ENCODE data around the gene EIF3L. TPM values are rescaled to one million over a fixed set of nuclear protein-coding genes. Genes with fewer than 3 reads are reported as not detected.

The EIF3L gene
- total RNA-seq, 6 donors from 2014 or later, result 130 to 418 (median 248) TPM

DNA sequence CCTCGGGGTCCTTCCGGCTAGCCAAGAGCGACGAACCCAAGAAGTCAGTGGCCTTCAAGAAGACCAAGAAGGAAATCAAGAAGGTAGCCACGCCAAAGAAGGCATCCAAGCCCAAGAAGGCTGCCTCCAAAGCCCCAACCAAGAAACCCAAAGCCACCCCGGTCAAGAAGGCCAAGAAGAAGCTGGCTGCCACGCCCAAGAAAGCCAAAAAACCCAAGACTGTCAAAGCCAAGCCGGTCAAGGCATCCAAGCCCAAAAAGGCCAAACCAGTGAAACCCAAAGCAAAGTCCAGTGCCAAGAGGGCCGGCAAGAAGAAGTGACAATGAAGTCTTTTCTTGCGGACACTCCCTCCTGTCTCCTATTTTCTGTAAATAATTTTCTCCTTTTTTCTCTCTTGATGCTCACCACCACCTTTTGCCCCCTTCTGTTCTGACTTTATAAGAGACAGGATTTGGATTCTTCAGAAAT is 43.4 kb upstream of the EIF3L start:
- no peak for DNase-seq
- WGBS, 2 donors, result 33 to 38% methylated on average over 10 of the region's 10 CpGs

DNA sequence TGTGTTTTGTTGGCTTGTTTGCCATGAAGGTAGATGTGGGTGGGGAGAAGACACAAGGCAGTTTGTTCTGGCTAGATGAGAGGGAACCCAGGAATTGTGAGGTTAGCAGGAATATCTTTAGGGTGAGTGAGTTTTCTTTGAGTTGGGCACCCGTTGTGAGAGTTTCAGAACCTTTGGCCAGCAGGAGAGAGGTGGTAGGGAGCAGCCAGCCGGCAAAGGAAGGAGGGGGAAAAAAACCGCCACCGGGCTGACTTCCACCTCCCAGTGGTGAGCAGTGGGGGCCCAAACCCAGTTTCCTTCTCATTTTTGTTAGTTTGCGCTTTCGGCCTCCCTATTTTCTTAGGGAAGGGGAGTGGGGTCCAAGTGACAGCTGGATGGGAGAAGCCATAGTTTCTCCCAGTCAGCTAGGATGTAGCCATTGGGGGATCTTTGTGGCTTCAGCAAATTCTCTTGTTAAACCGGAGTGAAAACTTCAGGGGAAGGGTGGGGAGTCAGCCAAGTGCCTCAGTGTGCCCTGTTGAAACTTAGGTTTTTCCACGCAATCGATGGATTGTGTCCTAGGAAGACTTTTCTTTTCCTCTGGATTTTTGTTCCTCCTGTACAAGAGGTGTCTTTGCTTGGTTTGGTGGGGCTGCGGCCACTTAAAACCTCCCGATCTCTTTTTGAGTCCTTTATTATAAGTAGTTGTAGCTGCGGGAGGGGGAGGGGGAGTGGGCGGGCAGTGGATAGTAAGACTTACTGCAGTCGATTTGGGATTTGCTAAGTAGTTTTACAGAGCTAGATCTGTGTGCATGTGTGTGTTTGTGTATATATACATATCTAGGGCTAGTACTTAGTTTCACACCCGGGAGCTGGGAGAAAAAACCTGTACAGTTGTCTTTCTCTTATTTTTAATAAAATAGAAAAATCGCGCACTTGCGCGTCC is 42.5 kb upstream of the EIF3L start:
- TF ChIP-seq POLR2A (IDR thresholded peaks at IDR 0.05) (no peak), EP300 (IDR thresholded peaks at IDR 0.05) (no peak), POLR2AphosphoS5 (IDR thresholded peaks at IDR 0.05) (no peak)
- TF ChIP-seq, protein P1, sequence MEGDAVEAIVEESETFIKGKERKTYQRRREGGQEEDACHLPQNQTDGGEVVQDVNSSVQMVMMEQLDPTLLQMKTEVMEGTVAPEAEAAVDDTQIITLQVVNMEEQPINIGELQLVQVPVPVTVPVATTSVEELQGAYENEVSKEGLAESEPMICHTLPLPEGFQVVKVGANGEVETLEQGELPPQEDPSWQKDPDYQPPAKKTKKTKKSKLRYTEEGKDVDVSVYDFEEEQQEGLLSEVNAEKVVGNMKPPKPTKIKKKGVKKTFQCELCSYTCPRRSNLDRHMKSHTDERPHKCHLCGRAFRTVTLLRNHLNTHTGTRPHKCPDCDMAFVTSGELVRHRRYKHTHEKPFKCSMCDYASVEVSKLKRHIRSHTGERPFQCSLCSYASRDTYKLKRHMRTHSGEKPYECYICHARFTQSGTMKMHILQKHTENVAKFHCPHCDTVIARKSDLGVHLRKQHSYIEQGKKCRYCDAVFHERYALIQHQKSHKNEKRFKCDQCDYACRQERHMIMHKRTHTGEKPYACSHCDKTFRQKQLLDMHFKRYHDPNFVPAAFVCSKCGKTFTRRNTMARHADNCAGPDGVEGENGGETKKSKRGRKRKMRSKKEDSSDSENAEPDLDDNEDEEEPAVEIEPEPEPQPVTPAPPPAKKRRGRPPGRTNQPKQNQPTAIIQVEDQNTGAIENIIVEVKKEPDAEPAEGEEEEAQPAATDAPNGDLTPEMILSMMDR (IDR thresholded peaks at IDR 0.05), result no peak
- WGBS, 2 donors, result 2 to 4% methylated on average over 19 of the region's 19 CpGs
- H3K9me3 ChIP-seq, result no peaks in the 10 kb centered on the region
- DNase-seq, result peak in 1 of 2 donors; percentile 60
- no peaks in the 10 kb centered on the region for H3K27me3 ChIP-seq
- no peak for ATAC-seq (ENCODE audit: low FRiP score in 2 of 2)
- H3K4me3 ChIP-seq, result peak overlapping the region; percentile 26 to 66 (median 54)
- H3K36me3 ChIP-seq, result no peaks in the 10 kb centered on the region
- H3K27ac ChIP-seq, result peak overlapping the region; percentile 39 to 95 (median 90)
- H3K4me1 ChIP-seq, result peaks cover 37 to 67% (median 49%) of the 10 kb centered on the region in 4 donors

More for the DNA sequence above, 43.4 kb upstream of the EIF3L start:
- Histone ChIP-seq H3K27ac (peak overlapping the region; percentile 88 to 95 (median 90)), H3K9me3 (no peaks in the 10 kb centered on the region), H3K4me1 (peaks cover 37 to 67% (median 49%) of the 10 kb centered on the region in 4 donors), H3K4me3 (peak overlapping the region; percentile 47 to 66 (median 54)), H3K36me3 (no peaks in the 10 kb centered on the region), H3K27me3 (no peaks in the 10 kb centered on the region)
- ATAC-seq (ENCODE audit: low FRiP score in 2 of 2), result no peak
- TF ChIP-seq, protein P1 (IDR thresholded peaks at IDR 0.05), result no peak
- TF ChIP-seq POLR2A (IDR thresholded peaks at IDR 0.05) (no peak), POLR2AphosphoS5 (IDR thresholded peaks at IDR 0.05) (no peak), EP300 (IDR thresholded peaks at IDR 0.05) (no peak)

DNA sequence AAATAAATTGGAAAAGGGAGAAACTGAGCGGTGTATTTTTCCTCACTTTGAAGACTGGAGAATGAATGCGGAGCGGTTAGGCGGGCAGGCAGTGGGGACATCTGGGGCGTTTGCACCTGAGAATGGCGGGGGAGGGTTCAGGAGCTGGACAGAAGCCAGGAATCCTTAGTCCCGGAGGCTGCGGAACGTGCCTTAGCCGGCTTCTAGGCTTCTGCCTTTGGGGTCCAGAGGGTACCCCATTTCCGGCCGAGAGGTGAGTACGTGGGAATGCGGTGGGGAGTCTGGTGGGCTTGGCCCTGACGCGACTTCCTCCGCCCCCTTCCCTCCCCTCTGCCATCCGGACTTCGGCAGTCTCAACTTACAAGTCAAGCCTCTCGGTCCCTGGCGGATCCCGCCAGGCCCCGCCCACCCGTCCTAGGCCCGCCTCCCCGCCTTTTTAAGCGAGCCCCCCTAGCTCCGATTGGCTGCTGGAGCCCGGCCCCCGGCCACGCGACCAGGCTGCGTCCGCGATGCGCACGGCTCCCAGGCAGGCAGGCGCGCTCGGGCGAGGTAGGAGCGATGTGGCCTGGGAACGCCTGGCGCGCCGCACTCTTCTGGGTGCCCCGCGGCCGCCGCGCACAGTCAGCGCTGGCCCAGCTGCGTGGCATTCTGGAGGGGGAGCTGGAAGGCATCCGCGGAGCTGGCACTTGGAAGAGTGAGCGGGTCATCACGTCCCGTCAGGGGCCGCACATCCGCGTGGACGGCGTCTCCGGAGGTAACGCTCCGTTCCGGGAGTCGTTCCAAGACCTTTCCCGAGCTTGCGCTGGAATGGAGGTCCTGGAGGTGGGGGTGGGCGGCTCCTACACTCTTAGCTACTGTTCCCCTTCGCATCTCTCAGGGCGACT is 41.6 kb upstream of the EIF3L start, which contains the start of gene GCAT:
Gene GCAT, plus strand, starts transcription at position 525 of the 884 bp plus-strand sequence. Its CDS starts 34 bp downstream, at position 559.
- Histone ChIP-seq H3K27ac (peak within 1 kb of the TSS; percentile 39 to 95 (median 90)), H3K4me3 (peak within 1 kb of the TSS; percentile 51 to 66 (median 57)), H3K4me1 (peaks cover 35 to 60% (median 42%) of the 10 kb centered on the region in 4 donors), H3K9me3 (no peaks in the 10 kb centered on the region), H3K27me3 (no peaks in the 10 kb centered on the region), H3K36me3 (no peaks in the 10 kb centered on the region)
- 1 to 3% methylated on average over 14 to 45 of the region's 73 CpGs for WGBS, 2 donors
- peak; percentile 94 to 96 for ATAC-seq (ENCODE audit: low FRiP score in 2 of 2)
- TF ChIP-seq EP300 (IDR thresholded peaks at IDR 0.05) (no peak), POLR2AphosphoS5 (IDR thresholded peaks at IDR 0.05) (peak; percentile 55 to 76), POLR2A (IDR thresholded peaks at IDR 0.05) (peak in 3 of 4 donors; percentile 14 to 70 (median 39))
- TF ChIP-seq, protein P1 (IDR thresholded peaks at IDR 0.05), result peak in 1 of 6 experiments; percentile 13
- DNase-seq, result peak; percentile 96 to 99

DNA sequence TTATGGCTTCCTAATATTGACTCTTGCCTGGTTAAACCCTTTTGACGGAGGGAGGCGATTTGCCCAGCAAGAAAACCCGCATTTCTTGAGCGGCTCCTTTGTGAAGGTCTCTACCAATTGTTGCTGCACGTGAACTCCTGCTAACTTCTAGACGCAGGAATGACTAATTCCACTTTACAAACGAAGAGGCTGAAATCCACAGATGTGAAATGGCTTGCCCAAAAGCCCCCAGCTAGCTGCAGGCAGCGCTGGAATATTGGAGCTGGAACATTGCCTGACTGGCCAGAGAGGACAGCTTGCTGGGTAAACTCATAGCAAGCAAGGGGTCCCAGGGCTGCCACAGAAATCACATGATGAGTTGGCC is 40.9 kb upstream of the EIF3L start:
- H3K4me3 ChIP-seq, result peak overlapping the region; percentile 51 to 66 (median 57)
- TF ChIP-seq EP300 (IDR thresholded peaks at IDR 0.05) (no peak), POLR2A (IDR thresholded peaks at IDR 0.05) (no peak), POLR2AphosphoS5 (IDR thresholded peaks at IDR 0.05) (no peak)
- TF ChIP-seq, protein P1 (IDR thresholded peaks at IDR 0.05), result no peak
- DNase-seq, result no peak
- H3K4me1 ChIP-seq, result peaks cover 30 to 54% (median 36%) of the 10 kb centered on the region in 4 donors
- H3K27ac ChIP-seq, result peak overlapping the region in 3 of 4 donors; percentile 60 to 73 (median 65)
- H3K36me3 ChIP-seq, result no peaks in the 10 kb centered on the region
- WGBS, 2 donors, result 11 to 13% methylated on average over 8 of the region's 8 CpGs
- no peak for ATAC-seq (ENCODE audit: low FRiP score in 2 of 2)
- H3K27me3 ChIP-seq, result no peaks in the 10 kb centered on the region
- H3K9me3 ChIP-seq, result no peaks in the 10 kb centered on the region
